Activated CD4-positive, alpha-beta T cell treated with anti-CD3 and anti-CD28 coated beads for 4 hours (primary cell): ENCODE data around the gene MUL1.
"Not testable (repeated sequence)": the region's sequence is repeated elsewhere in the genome, so short reads cannot be mapped to it uniquely, and the experiment has no call there.

ENCODE experiments used
- DNase-seq, 2 donors: peaks; one replicate each; pipeline ENCODE4 v3.0.0-alpha.2; 2020

The MUL1 gene

GRCh38 chr1:20511518-20512428, 3.8 kb upstream of the MUL1 start:
- DNase-seq, result no peak

DNA sequence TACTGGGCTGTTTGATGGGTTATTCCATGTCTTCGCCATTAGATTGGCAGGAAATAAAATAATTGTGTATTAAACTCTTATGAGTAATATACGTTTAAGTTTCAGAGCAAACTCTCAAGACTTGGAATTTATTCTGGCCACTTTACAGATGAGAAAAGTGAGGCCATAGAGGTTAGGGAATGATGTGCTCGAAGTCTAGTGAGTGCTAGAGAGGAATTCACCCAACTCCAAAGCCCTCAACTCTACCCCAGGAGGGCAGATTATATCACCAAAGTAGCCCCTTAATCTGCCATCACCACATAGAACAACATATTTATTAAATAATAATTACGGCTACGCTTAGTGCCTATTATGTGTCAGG, 440 bp upstream of the MUL1 start:
- DNase-seq, result no peak

DNA sequence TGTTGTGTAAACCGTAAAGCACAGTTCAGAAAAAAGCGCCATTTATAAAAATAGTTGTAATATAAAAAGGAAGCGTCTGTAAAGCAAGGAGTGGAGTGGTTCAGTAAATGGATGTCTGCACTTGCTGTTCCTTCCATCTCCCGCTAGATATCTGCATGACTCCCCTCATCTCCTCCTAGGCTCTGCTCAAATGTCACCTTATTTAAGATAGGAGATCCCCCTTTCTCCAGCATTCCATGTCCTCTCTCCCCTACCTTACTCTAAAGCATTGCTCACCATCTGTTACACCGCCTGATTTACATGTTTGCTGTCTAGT, 745 bp downstream of the MUL1 start:
- no peak for DNase-seq

- DNase-seq, result no peak
These were observed 2.5 kb downstream of the MUL1 start for GRCh38 chr1:20505488-20505887.

- no peak for DNase-seq
These were observed 7.2 kb downstream of the MUL1 start for GRCh38 chr1:20500716-20501115.

DNA sequence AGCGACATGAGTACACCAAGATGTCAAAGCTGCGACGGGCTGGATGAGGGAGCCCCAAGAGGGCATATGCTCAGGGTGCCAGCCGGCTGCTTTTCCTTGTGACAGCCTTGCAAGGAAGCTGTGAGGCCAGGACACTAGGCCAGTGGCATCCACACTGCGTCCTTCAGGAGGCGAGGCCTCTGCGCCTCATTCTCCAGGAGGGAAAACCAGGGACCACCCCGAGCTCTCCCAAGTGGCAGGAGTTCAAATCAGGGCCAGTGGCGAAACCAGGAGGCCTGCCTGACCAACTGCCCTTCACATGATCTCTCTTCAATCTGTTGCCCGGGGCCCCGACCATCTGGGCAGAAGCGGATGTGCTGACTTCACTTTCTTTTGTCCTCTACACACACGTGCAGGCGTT, 8.2 kb downstream of the MUL1 start:
- DNase-seq, result no peak

DNA sequence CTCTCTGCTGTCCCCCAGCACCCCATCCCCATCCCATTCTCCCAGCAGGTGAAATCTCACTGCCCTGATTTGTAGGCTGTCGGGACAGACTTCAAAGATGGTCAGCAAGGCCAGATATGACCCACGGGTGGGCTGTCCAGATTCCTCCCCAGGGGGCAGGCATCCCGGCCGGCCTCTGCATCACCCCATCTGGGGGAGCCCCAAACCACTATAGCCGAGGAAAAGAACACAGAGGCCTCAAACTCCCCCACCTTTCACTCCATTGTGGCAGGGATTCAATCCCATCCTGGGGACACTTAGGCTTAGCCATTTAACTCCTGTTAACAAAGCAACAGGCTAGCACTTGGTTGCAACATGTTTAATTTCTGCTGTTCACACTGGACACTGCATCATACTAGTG, 8.8 kb downstream of the MUL1 start:
- DNase-seq, result no peak

DNA sequence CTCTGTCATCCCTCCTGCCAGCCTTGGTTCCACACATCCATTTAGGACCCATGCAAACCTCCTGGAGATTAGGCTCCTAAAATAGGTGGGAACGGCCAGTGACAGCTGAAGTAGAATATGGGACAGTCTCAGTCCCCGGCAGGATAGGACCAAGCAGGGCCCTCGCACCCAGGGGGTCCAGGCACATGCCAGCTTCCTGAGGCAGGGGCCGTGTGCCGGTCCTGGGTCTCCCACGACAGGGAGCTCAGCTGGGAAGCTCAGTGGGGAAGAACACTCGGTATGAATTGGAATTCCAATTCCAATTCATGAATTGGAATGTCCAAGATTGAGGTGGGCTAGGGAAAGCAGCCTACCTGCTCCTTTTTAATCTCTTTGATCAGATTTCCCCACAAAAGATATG, 9.8 kb downstream of the MUL1 start:
- no peak for DNase-seq

DNA sequence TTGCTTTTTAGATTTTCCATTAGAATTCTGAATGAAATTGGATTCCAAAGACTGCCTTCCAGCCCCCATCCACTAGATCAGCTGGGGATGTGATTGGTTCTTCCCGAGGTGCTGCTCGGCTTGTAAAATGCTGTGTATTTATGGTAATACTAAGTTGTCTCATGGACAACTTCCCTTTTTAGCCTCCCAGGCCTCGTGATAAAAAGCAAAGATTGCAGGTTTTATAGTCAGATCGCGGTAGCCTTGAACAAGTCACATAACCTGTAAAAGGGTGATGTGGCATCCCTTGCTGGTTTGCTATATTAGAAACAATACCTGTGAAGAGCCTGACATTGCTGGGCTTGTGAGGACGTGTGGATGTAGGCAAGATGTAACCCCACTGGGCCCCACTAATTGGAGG, 10.4 kb downstream of the MUL1 start:
- DNase-seq, result no peak

DNA sequence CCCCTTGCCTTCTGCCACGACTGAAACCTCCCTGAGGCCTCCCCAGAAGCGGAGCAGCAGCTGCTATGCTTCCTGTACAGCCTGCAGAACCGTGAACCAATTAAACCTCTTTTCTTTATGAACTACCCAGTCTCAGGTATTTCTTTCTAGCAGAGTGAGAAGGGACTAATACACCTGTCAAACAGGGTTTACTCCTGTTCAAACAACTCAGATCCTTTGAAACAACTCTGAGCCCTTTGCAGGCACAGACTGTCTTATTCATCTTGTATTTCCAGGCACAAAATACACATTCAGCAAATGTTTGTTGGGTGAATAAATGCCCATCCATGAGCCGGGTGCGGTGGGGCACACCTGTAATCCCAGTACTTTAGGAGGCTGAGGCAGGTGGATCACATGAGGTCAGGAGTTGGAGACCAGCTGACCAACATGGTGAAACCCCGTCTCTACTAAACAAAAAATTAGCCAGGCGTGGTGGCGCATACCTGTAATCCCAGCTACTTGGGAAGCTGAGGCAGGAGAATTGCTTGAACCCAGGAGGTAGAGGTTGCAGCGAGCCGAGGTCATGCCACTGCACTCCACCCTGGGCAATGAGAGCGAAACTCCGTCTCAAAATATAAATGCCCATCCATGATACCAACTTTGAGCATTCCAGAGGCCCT, 11.1 kb downstream of the MUL1 start:
- DNase-seq, result not testable (repeated sequence)

GRCh38 chr1:20496241-20496661, 11.7 kb downstream of the MUL1 start:
- DNase-seq, result peak in 1 of 2 donors; percentile 6

GRCh38 chr1:20495661-20496060, 12.3 kb downstream of the MUL1 start:
- DNase-seq, result no peak

DNA sequence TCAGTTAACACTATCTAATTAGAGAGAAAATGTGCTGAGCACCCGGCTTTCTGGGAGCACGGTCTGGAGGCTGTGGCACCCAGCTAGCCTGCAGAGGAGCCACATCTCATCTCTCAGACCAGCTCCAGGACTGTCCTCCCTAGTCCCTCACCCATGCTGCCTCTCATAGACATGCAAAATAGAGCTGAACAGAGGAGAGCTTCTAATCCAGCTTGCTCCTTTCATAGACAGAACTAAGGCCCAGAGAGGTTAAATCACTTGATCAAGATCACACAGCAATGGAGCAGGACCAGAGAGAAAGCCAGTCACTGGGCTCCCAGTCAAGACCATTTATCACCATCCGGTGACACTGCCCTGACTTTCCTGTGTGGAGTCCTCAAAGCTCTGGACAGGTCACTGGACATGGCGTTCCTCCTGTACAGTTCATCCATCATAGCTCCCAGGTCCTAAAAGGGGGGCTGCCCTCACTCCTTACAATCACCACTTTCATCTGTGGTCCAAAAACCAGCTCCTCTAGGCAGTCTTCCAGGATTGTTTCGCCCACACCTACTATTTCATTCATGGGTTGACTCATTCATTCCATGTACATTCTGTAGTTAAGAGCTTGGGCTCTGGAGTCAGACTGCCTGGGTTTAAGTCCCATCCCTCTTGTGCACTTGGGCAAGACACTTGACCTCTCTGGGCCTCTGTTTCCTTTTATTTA, 13.2 kb downstream of the MUL1 start:
- DNase-seq, result no peak

GRCh38 chr1:20493839-20494608, 13.9 kb downstream of the MUL1 start:
- peak; percentile 62 to 84 for DNase-seq

DNA sequence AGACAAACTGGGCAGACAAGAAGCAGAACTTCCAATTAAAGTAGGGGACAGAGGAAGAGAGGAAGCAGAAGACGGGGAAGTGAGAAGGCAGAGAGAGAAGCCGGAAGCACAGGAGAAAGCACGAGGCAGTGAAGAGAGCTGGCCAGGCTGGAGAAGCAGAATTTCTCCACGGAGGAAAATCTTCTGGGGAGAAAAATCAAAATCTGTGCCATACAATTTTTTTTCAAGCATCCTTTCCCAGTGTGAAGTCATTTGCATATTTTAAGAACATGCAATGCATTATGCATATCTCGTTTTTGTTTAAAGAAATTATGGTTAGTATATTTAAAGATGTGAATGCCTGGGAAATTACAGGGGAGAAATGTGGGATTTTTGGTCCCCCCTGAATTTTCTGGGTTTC, 14.6 kb downstream of the MUL1 start:
- DNase-seq, result no peak

DNA sequence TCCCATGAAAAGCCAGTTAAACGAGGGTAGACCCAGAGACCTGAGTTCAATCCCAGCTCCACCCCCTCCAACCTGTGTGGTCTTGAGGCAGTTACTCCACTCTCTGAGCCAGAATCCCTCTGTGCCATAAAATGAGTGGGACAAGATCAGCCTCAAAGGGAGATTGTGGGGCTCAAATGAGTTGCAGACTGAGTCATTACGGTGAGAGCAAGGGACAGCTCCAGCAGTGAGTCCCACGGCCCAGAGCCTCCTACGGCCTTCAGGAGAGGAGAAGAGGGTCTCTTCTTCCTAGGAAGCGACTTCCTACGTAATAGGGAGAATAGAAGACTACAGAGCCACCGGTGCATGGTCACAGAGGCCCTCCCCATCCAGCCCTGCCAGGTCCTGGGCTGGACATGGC, 15.2 kb downstream of the MUL1 start:
- no peak for DNase-seq

- no peak for DNase-seq
These were observed 16.1 kb downstream of the MUL1 start for GRCh38 chr1:20491866-20492265.

- DNase-seq, result no peak
These were observed 16.8 kb downstream of the MUL1 start for GRCh38 chr1:20491178-20491577.

DNA sequence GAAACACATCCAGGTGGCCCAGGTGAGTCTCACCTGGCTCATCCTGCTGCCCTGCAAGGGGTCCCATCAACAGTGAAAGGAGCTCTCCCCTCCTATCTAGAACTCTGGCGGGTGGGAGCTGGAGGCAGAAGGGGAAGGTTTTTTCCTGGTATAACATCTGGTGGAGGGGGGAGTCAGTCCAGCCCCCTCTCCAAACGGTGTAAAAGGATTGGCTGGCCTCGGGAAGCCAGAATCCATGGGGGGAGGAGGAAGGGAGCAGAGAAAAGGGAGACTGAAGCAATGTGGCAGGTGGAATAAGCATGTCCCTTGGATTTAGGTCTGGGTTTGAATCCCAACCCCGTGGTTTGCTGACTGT, 20.7 kb downstream of the MUL1 start:
- DNase-seq, result no peak

- peak in 1 of 2 donors; percentile 4 for DNase-seq
These were observed 21.3 kb downstream of the MUL1 start for GRCh38 chr1:20486457-20487235.

GRCh38 chr1:20485527-20486456, 22.2 kb downstream of the MUL1 start, which contains the start of gene CAMK2N1:
Gene CAMK2N1 (minus strand): TSS chr1:20486210. CDS start chr1:20485379, 831 bp downstream.
- peak; percentile 57 to 61 for DNase-seq
